Measurements from ENCODE around the gene TRIM71.

Gene TRIM71

DNA sequence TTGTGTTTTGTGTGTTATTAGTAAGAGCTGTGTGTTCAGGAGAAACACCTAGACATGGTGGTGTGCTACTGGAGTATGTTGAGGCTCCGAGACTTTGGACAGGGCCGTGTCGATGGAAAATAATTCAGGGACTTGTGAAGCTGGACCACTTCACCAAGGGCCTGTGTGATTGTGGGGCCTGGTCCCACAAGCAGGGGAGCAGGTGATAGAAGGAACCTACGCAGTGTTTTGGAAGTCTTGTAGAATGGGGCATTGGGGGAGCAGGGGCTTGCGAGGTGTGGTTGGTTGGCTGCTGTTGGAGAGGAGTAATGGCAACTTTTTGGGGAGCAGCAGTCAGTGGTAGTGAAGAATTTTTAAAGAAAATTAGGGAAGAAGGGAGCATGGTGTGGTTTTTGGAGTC is 48.7 kb downstream of the TRIM71 start:
- DNase-seq (ENCODE audit: low read depth in 2 of 2): no peak

DNA sequence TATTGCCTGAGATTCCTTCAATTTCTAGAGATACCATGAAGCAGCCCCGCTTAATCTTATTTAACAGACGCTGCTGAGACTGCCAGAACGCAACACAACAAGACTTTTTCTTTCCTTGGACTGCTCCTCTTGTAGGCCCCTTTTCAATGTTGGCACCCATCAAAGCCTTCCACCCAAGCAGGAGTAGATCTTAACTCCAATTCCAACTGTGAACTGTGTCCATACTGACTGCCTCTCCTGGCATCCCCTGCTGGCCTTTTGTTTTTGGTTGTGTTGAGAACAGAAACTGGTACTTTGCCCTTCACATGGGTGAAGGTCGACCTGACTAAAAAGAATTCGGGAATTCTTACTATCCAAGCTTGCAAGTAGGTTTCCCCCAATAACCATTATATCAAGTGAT is 50.2 kb downstream of the TRIM71 start:
- DNase-seq (ENCODE audit: low read depth in 2 of 2): no peak

DNA sequence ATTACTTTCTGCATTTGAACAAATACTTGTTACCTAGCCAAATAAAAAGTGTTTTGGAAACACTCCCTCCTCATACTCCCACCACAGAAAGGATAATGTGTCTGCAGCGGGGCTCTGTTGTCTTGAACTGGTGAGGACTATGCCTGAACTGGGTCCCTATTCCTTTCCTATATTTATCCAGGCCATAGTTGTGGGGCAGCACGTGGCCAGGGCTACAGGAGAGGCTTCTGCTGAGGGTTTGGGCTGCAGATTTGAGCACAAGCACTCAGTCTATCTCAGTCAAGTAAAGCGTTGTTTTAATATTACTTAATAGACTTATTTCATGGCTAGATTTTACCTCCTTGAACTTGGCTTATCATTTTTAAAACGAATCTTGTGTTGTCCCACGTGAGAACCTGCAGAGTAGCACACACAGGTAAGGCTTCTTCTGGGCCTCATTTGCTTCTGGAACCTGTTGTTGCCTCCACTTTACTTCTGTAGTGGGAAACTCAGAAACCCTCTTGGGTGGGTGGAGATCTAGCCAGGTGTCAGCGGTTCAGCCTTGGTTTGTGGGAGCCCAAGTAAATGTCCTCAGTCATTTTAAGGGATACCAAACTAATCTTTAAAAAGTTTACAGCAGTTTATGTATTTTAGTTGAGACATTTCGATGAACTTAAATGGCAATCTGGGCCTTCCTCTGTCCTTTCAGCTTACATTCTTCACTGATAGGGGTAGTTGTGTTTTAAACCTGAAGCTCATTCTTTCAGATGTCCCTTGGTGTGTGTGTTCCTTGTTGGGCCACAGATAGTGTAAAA is 51.1 kb downstream of the TRIM71 start:
- DNase-seq (ENCODE audit: low read depth in 2 of 2): no peak

DNA sequence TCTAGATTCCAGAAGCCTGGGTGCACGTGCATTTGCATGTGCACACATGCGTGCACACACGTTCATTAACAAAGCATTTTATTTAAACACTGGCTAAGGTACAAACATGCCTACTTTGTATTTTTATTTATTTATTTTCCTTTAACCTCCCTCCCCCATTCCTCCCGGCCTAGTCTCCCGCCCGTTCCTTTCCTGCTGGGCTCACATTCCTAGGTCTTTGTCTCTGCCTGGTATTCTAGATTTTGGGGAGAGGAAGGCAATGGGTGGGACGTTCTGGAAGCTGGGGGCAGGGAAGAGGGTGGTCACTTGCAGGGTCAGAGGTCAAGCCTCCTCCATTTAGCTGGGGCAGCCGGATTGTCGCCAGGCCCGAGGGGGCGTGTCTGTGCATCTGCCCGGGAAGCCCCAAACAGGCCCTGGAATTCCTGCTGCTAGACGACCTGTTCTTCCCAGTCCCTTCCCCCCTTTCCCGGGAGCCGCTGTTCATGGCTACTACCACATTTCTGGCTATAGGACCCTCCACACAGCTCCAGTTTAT is 51.8 kb downstream of the TRIM71 start:
- DNase-seq (ENCODE audit: low read depth in 2 of 2): no peak

DNA sequence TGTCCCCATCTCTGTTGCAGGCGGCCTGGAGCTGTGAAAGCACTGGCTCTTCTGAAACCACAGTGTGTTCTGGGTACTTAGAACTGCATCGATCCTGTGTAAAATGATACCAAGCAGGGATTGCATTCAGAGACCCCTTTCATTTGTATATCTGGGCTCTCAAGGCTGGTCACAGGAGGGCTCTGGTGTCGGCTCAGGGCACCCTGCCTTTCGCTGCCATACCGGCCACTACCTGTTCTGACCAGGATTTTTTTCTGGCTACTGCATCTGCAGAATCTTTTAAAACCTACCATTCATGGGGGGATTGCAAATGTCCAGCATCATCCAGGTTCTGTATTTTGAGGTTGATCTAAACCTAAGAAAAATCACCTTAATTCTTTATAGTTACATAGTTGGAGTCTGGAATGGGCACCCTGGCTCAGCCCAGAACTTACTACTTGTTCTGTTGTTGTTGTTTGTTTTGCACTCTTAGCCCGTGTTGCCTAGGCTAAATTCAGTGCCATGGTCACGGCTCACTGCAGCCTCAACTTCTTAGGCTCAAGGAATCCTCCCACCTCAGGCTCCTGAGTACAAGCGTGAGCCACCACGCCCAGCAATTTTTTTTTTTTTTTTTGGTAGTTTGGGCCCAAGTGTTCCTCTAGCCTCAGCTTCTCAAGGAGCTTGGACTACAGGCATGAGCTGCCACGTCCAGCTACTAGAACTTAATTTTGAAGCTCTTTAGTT is 52.7 kb downstream of the TRIM71 start:
- no peak for DNase-seq (ENCODE audit: low read depth in 2 of 2)

DNA sequence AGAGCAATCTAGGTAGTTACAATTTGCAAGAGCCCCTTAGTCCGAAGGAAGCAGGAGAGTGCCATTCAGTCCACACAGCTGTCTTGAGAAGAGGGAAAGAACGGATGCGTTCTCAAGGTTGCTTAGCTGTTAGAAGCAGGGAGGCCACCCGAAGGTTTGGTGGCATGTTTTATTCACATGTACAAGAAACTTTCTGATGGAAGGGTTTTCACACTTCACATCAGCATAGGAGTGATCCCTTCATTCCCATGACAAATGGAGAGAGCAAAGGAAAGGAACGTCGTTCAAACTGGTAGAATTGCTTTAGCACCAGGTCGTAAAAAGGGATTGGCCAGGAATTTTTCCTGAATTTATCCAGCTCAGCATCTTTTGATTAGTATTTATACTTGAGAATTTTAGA is 53.5 kb downstream of the TRIM71 start:
- DNase-seq (ENCODE audit: low read depth in 2 of 2): no peak

DNA sequence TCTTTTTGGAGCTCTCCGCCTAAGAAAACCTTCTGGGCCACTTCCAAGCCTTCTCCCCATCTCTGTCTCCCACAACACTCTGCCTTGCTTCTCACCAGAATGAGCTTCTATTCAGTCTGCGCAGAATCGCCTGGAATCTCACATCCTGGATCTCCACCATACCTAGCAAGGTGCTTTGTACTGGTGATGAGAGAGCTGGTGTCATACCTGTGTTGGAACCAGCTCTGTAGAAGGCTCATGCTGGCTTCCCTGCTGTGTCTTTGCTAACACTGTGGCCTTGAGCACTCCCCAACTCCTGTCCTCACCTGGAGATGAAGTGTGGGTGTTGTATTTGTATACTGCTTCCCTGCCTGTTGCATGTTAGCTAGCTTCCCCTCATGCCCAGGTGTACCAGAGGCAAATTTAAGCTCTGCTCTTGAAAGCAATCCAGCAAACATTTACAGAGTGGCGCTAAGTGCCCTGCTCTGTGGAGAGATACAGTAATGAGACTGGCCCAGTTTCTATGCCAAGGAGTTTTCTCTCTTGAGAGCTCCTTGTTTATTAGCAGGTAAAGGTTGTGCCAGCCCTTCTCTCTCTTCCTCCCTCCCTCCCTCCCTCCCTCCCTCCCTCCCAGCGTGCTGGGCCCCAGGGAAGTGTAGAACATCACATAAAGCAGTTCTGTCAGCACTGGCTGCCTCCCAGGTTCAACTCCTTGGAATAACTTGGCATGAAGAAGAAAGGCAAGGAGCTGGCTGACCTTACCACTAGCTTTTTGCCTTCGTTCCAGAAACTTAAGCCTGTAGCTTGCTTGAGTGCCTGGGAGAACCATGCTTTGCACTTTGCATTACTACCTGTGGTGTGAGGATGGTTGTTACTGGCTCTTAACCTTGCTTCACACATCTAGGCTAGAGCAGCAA is 54.9 kb downstream of the TRIM71 start:
- no peak for DNase-seq (ENCODE audit: low read depth in 2 of 2)

DNA sequence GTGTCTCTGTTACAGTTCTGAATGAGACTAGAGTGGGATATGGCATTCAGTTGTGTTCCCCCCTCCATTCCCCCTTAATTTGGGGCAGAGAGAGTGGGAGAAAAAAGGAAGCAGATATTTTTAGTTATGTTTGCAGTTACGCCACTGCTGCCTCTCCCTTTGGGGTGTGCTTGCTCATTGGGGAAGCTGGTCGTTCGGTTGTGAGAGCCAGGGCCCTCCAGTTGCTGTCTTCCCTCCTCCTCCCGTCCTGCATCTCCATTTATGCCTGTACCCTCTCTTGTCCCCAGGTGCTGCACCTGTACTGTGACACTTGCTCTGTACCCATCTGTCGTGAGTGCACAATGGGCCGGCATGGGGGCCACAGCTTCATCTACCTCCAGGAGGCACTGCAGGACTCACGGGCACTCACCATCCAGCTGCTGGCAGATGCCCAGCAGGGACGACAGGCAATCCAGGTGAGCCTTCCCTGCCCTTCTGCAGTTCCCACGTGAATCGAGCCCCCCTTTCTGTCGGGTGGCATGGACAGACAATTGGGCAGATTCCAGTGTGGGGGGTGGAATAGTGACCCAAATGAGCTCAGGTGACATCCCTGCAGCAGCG is 55.8 kb downstream of the TRIM71 start:
- no peak for DNase-seq (ENCODE audit: low read depth in 2 of 2)

DNA sequence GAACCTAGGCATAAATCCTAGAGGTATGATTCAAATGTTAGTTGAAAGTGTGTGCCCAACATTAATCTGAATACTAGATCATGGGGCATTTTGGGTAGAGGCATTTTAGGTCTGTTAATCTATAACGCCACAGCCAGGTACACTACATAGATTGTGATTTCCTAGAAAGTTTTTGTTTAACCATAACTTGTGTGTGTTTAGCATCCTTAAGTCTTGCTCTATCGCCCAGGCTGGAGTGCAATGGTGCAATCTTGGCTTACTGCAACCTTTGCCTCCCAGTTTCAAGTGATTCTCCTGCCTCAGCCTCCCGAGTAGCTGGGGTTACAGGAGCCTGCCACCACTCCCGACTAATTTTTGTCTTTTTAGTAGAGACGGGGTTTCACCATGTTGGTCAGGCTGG is 59.1 kb downstream of the TRIM71 start:
- DNase-seq (ENCODE audit: low read depth in 2 of 2): no peak

DNA sequence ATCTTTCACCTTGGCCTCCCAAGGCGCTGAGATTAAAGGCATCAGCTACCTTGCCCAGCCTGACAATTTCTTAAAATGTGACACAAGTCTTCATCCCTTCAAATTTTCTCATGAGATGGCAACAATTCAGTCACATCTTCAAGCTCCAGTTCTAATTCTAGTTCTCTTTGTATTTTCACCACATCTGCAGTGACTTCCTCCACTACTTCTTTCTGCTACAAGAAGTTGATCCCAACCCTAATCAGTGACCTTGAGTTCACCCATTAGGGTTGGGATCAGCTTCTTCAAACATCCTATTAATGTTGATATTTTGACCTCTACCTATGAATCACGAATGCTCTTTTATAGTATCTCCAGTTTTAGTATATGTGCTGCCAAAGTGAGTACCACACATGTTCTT is 59.8 kb downstream of the TRIM71 start:
- no peak for DNase-seq (ENCODE audit: low read depth in 2 of 2)

DNA sequence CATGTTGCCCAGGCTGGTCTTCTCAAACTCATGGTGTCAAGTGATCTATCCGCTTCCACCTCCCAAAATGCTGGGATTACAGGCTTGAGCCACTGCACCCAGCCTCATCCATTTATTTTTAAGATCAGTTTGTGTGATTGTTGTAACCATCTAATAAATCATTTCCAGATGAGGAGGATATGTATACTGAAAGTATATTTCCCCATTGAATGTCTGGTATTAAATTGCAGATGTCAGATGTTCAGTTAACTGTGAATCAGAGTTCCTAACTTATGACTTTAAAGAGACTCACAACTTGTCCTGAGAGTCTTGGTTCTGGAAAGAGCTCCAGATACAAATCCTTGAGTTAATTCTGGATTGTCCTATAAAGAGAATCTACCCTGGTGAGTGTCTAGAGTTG is 62.4 kb downstream of the TRIM71 start:
- DNase-seq (ENCODE audit: low read depth in 2 of 2): no peak

DNA sequence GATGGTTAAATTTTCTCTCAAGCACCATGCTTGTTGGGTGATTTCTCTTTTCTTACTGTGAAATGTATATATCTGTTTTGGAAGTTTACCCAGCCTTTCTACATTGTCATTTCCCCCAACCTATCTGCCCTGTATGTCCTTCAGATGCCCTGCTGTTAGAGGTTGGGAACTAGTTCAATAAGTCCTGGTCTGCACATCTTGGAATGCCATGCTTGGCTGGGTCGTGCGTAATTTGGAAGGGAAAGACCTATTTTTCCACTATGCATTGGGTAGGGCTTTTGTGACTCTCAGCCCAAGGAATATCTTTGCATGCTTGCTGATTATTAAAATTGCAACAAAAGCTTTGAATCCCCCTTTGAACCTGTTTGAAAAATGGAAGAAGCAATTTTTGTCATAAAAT is 63.8 kb downstream of the TRIM71 start:
- no peak for DNase-seq (ENCODE audit: low read depth in 2 of 2)

DNA sequence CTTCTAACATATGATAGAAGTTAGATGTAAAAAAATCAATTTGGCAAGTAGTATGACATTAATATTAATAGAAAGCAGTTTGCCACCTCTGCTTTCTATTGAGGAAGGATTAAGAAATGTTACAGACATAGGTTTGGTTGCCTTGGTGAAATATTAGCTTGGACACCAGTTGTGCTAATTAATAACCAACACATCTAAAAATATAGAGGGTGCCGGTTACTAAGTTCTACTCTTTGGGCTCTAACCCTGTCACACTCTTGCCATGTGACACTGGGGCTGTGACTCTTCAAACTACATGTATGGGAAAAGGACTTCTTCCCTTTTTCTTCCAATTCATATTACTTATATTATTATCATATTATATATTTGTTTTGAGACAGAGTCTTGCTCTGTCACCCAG is 64.4 kb downstream of the TRIM71 start:
- no peak for DNase-seq (ENCODE audit: low read depth in 2 of 2)

DNA sequence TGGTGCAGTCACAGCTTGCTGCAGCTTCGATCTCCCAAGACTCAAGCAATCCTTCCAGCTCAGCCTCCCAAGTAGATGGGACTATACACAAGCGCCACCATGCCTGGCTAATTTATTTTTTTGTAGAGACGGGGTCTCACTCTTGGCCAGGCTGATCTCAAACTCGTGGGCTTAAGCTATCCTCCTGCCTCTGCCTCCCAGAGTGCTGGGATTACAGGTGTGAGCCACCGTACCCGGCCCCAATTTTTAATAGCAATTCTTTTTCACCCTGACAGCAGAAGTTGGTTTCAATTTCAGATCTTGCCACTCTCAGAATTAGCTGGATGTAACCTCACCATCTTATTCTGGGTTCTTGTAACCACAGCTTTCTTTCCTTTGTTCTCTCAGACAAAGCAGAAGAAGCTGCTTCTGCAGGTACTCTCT is 64.8 kb downstream of the TRIM71 start:
- DNase-seq (ENCODE audit: low read depth in 2 of 2): no peak

DNA sequence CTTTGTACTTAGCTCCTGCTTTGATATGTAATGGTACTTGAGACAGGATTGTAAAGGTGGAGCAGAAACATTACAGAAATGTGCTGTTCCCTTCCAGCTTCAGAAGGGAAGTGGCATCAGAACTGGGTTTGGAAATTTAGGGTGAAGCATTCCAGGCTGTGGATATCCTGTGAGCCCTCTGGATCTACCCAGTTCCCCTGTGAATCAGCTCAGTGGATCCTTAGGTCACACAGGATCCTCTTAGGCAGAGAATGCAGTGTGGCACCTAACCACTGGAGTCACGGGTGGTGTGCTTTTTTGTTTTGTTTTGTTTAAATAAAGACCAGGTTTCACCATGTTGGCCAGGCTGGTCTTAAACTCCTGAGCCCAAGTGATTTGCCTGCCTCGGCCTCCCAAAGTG is 66.0 kb downstream of the TRIM71 start:
- no peak for DNase-seq (ENCODE audit: low read depth in 2 of 2)

DNA sequence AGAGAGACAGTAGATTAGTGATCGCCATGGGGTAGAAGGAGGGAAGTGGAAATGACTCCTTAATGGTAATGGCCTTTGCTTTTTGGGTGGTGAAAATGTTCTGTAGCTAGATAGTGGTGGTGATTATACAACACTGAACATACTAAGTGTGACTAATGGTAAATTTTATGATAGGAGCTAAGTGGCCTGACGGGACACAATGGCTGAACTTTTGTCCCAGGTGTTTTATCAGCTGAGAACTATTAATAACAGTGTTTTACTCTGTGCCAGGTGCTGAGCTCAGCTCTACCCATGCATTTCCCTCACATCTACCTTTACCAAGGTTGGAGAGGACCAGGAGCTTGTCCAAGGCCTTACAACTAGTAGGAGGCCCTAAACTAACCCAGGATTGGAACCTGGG is 66.8 kb downstream of the TRIM71 start:
- DNase-seq (ENCODE audit: low read depth in 2 of 2): no peak

DNA sequence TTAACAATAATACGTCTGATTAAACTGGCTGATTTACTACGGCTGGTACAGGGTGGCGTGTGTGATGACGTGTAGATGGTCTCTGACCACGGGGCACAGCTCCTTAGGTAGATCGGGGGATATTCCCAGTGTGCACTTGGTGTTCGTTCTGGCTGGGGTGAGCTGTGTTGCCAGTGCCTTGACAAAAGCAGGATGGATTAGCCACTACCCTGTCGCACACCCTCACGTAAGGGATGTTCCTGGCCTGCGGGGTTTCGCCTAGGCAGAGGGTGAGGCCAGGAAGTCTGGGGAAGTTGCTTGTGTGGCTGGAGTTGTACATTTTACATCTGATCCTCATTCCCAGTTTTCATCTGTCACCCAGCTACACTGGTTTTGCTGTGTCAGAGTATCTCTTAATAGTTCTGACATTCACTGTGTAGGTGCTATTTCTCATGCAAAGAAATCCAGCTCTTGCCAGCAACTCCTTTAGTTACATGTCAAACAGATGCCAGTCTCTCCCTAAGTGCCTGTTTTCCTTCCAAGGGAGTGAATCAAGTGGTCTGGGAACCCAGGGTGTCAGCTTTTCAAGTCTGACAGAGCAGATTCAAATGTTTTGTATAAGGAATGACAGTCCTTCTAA is 67.6 kb downstream of the TRIM71 start:
- DNase-seq (ENCODE audit: low read depth in 2 of 2): no peak

DNA sequence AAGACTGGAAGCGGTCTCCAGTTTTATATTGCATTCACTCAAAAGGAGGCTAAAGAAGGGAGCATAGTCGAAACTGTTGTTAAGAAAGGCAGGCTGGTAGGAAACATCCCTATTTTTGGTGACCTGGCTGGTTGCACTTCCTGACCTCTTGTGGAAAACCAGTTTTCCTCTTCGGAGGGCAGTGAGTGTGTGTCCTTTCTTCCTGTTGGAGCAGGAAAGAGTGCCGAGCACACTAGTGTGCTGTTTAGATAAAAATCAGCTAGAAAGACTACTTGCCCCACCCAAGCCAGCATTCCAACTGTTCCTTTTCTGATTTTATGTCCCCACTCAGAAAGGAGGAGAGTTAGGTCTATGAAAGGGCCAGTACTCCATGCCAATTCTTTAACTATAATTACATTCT is 68.5 kb downstream of the TRIM71 start:
- DNase-seq (ENCODE audit: low read depth in 2 of 2): no peak

DNA sequence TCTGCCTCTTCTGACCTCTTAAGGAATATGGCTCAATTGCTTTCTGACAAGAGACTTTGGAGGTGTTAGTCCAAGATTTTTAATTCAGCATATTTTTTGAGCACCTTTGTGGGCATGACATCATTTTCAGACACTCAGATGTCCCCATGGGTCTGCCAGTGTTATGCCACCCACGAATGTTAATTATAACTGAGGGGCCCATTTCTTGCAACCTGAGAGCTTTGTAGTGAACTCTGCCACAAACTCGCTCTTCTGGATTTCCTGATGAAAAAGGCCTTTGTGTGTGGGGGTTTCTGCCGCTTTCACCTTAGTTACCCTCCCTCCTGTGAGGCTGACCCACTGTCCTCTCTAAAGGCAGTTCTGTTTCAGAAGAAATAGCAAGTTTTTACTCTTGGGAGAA is 69.1 kb downstream of the TRIM71 start:
- DNase-seq (ENCODE audit: low read depth in 2 of 2): no peak

DNA sequence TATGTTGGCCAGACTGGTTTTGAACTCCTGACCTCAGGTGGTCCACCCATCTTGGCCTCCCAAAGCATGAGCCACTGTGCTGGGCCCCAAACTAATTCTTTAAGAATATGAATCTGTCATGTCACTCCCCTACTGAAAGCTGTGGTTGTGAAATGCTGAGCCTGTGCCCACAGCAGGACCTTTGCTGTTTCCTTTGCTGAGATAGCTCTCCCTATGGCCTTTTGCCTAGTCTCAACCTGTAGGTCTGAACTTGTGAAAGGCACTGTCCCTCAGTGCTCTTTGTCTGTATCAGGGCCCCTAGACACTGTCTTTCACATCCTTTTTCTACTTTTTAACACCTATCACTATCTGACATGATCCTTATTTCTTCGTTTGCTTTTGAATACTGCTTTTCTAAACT is 70.9 kb downstream of the TRIM71 start:
- DNase-seq (ENCODE audit: low read depth in 2 of 2): no peak
